Cardiac muscle cell (in vitro differentiated cells and primary cell): ENCODE results near the gene FBLN1. TPM values are rescaled to one million over a fixed set of nuclear protein-coding genes. Genes with fewer than 3 reads are reported as not detected.

ENCODE experiments used
- DNase-seq, 2 donors: peaks; one replicate each; pipeline versions ENCODE4 v3.0.0 to v3.0.0-alpha.2; 2010 to 2017; ENCODE audit warnings: low read depth in 1 of 2, low spot score in 1 of 2
- H3K27ac ChIP-seq: fragments of 200-600 bp; sonication (generic); 2 replicates; pipeline ENCODE4 v1.5.1; 2016
- H3K27me3 ChIP-seq: fragments of 200-600 bp; sonication (generic); 2 replicates; pipeline ENCODE4 v1.6.0; 2016; ENCODE audit warnings: control low read depth
- H3K36me3 ChIP-seq: fragments of 200-600 bp; sonication (generic); 2 replicates; pipeline ENCODE4 v1.5.1; 2016; ENCODE audit warnings: control low read depth
- H3K4me1 ChIP-seq: fragments of 200-600 bp; sonication (generic); 2 replicates; pipeline ENCODE4 v1.8.1; 2017; ENCODE audit warnings: low read depth, mild to moderate bottlenecking, mixed run types
- H3K4me3 ChIP-seq: fragments of 200-600 bp; sonication (generic); 2 replicates; pipeline ENCODE4 v1.5.1; 2016; ENCODE audit warnings: mild to moderate bottlenecking
- H3K9me3 ChIP-seq: fragments of 200-600 bp; sonication (generic); 2 replicates; pipeline ENCODE4 v1.5.1; 2017; ENCODE audit warnings: low read depth, mild to moderate bottlenecking, control low read depth
- polyA plus RNA-seq: library from polyadenylated mRNA; unstranded; fragments of >200 nt; fragmentation: Nextera tagmentation; extraction: Ambion mirVana; gene quantifications from 2 replicates; pipeline ENCODE4 v1.2.1, GENCODE V29; 2016
- total RNA-seq: library from RNA; depleted of rRNA; stranded (reverse); fragments of >200 nt; gene quantifications from 2 replicates; pipeline ENCODE4 v1.2.3, GENCODE V29; 2016
- TF ChIP-seq, protein P1 (sequence below): IDR thresholded peaks from 2 replicates; pipeline ENCODE4 v1.5.1; 2012; ENCODE audit warnings: low read depth, mild to moderate bottlenecking, low read length

Gene FBLN1
- total and polyA plus RNA-seq, 2 experiments from 2014 or later, result 53.8 to 55.7 TPM

DNA sequence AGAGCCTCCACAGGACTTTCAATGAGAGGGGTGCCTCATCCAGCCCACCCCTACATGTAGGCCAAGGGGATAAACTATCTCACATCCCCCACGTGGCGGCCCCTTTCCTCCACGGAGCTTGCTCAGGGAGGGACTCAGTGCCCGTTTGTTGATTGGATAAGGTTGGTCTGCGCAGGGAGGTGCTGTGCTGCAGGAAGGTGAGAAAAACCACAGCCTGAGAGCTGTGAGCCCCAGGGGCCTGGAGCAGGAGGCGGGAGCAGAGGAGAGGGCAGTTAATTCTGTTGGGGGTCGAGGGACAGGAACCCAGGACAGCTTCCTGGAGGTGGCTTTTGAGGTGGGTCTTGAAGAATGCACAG, 137.0 kb downstream of the FBLN1 start:
- peaks cover 97% of the 10 kb centered on the region for H3K27me3 ChIP-seq
- no peaks in the 10 kb centered on the region for H3K4me1 ChIP-seq
- DNase-seq, result no peak
- no peaks in the 10 kb centered on the region for H3K36me3 ChIP-seq
- TF ChIP-seq, protein P1, sequence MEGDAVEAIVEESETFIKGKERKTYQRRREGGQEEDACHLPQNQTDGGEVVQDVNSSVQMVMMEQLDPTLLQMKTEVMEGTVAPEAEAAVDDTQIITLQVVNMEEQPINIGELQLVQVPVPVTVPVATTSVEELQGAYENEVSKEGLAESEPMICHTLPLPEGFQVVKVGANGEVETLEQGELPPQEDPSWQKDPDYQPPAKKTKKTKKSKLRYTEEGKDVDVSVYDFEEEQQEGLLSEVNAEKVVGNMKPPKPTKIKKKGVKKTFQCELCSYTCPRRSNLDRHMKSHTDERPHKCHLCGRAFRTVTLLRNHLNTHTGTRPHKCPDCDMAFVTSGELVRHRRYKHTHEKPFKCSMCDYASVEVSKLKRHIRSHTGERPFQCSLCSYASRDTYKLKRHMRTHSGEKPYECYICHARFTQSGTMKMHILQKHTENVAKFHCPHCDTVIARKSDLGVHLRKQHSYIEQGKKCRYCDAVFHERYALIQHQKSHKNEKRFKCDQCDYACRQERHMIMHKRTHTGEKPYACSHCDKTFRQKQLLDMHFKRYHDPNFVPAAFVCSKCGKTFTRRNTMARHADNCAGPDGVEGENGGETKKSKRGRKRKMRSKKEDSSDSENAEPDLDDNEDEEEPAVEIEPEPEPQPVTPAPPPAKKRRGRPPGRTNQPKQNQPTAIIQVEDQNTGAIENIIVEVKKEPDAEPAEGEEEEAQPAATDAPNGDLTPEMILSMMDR, result no peak
- no peak overlapping the region for H3K27ac ChIP-seq
- H3K4me3 ChIP-seq, result no peak overlapping the region
- H3K9me3 ChIP-seq, result no peaks in the 10 kb centered on the region

DNA sequence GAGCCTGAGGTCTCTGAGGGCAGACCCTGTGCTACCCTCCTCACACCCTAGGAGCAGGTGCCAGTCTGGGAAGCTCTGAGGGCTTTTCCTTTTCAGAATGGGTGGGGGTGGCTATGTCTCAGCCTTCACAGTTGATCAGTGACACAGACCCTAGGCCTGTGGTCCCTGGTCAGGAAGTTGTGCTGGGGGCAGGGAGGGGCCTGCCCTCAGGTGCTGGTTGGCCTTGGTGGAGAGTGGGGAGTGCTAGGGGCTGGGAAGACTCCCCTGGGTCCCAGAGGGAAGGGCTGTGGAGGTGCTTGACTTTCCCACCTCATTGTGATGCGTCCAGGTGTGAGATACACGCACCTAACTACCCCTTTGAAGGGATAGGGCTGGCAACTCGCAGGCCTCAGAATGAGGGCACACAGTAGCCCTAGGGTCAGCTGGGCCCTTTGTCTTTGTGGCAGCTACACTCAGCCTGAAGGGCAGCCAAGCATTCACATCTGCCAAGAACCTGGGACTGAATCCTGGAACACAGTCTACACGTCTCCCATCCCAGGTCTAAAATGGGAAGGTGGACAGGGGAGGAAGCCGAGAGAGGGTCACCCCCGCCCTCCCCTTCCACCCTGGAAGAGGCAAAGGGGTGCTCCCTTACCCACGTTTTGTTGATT, 137.7 kb downstream of the FBLN1 start:
- TF ChIP-seq, protein P1, result no peak
- Histone ChIP-seq H3K27ac (no peak overlapping the region), H3K4me1 (no peaks in the 10 kb centered on the region), H3K9me3 (no peaks in the 10 kb centered on the region), H3K36me3 (no peaks in the 10 kb centered on the region), H3K4me3 (no peak overlapping the region), H3K27me3 (peaks cover 98% of the 10 kb centered on the region)
- no peak for DNase-seq

DNA sequence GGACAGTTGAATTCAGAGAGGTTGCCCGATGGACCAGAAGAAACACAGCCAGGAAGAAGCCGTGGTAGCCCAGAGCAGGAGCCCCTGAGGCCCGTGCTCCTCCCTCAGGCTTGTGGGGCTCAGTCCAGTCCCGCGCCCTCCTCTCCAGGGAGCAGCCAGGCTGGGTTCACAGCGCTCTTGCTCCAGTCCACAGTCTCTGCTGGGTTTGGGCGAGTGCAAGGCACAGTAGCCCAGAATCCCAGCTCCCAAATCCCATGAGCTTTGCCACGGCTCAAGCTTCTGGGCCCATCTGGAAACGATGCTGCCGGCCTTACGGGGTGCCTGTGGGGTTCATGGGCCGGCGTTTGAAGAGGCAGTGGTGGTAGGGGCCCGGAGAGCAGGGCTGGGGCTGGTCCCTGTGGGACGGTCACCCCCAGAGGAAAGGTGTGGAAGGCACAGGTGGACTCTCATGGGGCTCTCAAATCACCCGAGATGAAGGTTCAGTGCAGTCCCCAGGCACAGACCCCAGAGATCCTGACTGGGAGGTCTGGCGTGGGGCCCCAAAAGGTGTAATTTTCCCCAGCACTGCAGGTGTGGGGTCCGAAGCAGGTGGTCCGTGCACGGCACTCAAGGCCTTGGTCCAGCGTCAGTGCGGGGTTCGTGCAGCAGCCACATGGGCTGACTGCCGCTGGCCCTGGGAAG, 138.4 kb downstream of the FBLN1 start:
- peaks cover 98% of the 10 kb centered on the region for H3K27me3 ChIP-seq
- H3K27ac ChIP-seq, result no peak overlapping the region
- H3K9me3 ChIP-seq, result no peaks in the 10 kb centered on the region
- no peak for DNase-seq
- no peaks in the 10 kb centered on the region for H3K36me3 ChIP-seq
- TF ChIP-seq, protein P1, result no peak
- no peaks in the 10 kb centered on the region for H3K4me1 ChIP-seq
- no peak overlapping the region for H3K4me3 ChIP-seq

DNA sequence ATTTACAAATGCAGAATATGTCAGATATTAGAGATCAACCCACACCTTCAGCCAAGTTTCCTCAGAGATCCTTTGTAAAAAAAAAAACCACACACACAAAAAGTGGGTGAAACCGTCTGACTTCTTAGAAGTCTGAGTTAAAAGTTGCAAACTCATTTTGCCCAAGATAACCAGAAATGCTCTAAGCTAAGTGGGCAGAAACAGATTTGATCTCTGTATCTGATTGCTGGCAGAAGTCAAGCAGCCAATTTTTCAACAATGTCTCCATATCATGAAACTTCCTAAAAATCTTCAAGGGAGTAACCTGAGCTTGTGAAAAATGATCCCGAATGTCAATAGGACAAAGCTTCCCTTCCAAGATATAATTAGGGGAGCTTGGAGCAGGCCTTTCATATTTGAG, 140.3 kb downstream of the FBLN1 start:
- no peak for DNase-seq
- no peak overlapping the region for H3K27ac ChIP-seq
- no peak overlapping the region for H3K4me3 ChIP-seq
- no peaks in the 10 kb centered on the region for H3K9me3 ChIP-seq
- H3K4me1 ChIP-seq, result no peaks in the 10 kb centered on the region
- TF ChIP-seq, protein P1, result no peak
- H3K27me3 ChIP-seq, result peaks cover 96% of the 10 kb centered on the region
- no peaks in the 10 kb centered on the region for H3K36me3 ChIP-seq

DNA sequence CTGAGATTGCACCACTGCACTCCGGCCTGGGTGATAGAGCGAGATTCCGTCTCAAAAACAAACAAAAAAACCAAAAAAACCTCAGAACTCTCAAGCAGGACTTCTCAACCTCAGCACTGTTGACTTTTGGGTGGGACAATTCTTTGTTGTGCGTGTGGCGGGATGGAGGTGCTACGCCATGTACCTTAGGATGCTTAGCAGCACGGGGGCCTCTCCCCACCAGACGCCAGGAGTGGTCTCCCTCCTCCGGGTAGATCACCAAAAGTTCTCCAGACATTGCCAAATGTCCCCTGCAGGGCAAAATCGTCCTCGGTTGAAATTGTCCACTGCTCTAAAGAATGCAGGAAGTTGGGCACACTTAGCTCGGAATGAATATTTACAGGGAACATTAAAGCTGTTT, 142.0 kb downstream of the FBLN1 start:
- TF ChIP-seq, protein P1, result no peak
- Histone ChIP-seq H3K27me3 (peaks cover 92% of the 10 kb centered on the region), H3K27ac (no peak overlapping the region), H3K9me3 (no peaks in the 10 kb centered on the region), H3K4me1 (no peaks in the 10 kb centered on the region), H3K36me3 (no peaks in the 10 kb centered on the region), H3K4me3 (no peak overlapping the region)
- DNase-seq, result no peak
